WI38 (cell line): ENCODE results near the gene COMMD10.

Source experiments
- H3K4me3 ChIP-seq: 2 replicates; pipeline ENCODE4 v1.5.1; 2011; ENCODE audit warnings: low read depth, mild to moderate bottlenecking, control low read depth, low read length
- CTCF ChIP-seq: IDR thresholded peaks from 2 replicates; pipeline ENCODE4 v1.5.1; 2012; ENCODE audit warnings: low read depth, mild to moderate bottlenecking, control low read depth, low read length

COMMD10 gene

GRCh38 chr5:116046261-116046660, 38.6 kb upstream of the COMMD10 start:
- H3K4me3 ChIP-seq = no peak overlapping the region
- TF ChIP-seq CTCF = no peak

GRCh38 chr5:116046823-116047222, 38.0 kb upstream of the COMMD10 start:
- H3K4me3 ChIP-seq = no peak overlapping the region
- TF ChIP-seq CTCF = no peak

GRCh38 chr5:116058346-116058936, 26.4 kb upstream of the COMMD10 start:
- no peak overlapping the region for H3K4me3 ChIP-seq
- no peak for TF ChIP-seq CTCF

GRCh38 chr5:116062352-116062751, 22.5 kb upstream of the COMMD10 start:
- no peak for TF ChIP-seq CTCF
- H3K4me3 ChIP-seq = no peak overlapping the region

GRCh38 chr5:116063950-116064349, 20.9 kb upstream of the COMMD10 start:
- no peak for TF ChIP-seq CTCF
- no peak overlapping the region for H3K4me3 ChIP-seq

GRCh38 chr5:116068028-116068632, 16.7 kb upstream of the COMMD10 start:
- TF ChIP-seq CTCF = peak; percentile 37; the same call in 1 of the 2 replicates
- H3K4me3 ChIP-seq = no peak overlapping the region

GRCh38 chr5:116071211-116071610, 13.6 kb upstream of the COMMD10 start:
- no peak overlapping the region for H3K4me3 ChIP-seq
- no peak for TF ChIP-seq CTCF
